Esophagus muscularis mucosa (tissue), 4 donors: ENCODE results near the gene PACRG.

Source experiments
- EP300 ChIP-seq: sonication (generic); formaldehyde crosslinking; IDR thresholded peaks from one replicate; pipeline ENCODE4 v1.6.1; 2017; ENCODE audit warnings: antibody characterized with exemption
- POLR2A ChIP-seq: fragments of 450-650 bp; IDR thresholded peaks from one replicate; pipeline ENCODE4 v1.6.1; 2017; ENCODE audit warnings: antibody characterized with exemption, moderate library complexity, mild to moderate bottlenecking, low read depth
- POLR2AphosphoS5 ChIP-seq, 2 donors: sonication (generic); formaldehyde crosslinking; IDR thresholded peaks; one replicate each; pipeline ENCODE4 v1.6.1; 2017; ENCODE audit warnings: antibody characterized with exemption in 2 of 2
- TF ChIP-seq, protein P1 (sequence below), 3 experiments: fragments of 200-600 bp in 2 of 3; fragments of 450-650 bp in 1 of 3; sonication (generic) in 2 of 3; IDR thresholded peaks; one replicate each; pipeline ENCODE4 v1.5.1; 2017 to 2019; ENCODE audit warnings: antibody characterized with exemption in 3 of 3, mild to moderate bottlenecking in 2 of 3, moderate library complexity in 1 of 3

DNA sequence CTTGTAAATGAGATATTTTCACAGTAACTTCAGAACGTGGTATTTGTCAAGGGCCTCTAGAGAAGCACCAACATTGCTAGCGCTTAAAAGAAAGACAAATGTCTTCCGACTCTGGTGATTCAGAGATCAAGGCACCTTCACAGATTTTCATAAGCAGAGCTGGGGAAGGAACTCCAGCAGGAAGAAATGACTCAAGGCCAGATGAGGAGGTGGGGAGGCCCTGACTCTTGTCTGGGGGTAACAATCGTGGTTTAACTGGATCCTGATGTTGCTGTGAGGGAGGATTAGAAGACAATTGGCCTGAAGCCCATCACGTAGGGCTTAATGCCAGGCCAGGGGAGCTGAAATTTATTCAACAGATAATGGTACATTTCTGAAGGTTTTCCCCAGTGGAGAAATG is 563.8 kb downstream of the PACRG start:
- TF ChIP-seq POLR2A (no peak), POLR2AphosphoS5 (IDR thresholded peaks at IDR 0.05) (no peak), EP300 (no peak)
- TF ChIP-seq, protein P1, sequence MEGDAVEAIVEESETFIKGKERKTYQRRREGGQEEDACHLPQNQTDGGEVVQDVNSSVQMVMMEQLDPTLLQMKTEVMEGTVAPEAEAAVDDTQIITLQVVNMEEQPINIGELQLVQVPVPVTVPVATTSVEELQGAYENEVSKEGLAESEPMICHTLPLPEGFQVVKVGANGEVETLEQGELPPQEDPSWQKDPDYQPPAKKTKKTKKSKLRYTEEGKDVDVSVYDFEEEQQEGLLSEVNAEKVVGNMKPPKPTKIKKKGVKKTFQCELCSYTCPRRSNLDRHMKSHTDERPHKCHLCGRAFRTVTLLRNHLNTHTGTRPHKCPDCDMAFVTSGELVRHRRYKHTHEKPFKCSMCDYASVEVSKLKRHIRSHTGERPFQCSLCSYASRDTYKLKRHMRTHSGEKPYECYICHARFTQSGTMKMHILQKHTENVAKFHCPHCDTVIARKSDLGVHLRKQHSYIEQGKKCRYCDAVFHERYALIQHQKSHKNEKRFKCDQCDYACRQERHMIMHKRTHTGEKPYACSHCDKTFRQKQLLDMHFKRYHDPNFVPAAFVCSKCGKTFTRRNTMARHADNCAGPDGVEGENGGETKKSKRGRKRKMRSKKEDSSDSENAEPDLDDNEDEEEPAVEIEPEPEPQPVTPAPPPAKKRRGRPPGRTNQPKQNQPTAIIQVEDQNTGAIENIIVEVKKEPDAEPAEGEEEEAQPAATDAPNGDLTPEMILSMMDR (IDR thresholded peaks at IDR 0.05) = no peak
